ENCODE data around the gene MYL7.
"Not testable (repeated sequence)": the region's sequence is repeated elsewhere in the genome, so short reads cannot be mapped to it uniquely, and the experiment has no call there.

The MYL7 gene

DNA sequence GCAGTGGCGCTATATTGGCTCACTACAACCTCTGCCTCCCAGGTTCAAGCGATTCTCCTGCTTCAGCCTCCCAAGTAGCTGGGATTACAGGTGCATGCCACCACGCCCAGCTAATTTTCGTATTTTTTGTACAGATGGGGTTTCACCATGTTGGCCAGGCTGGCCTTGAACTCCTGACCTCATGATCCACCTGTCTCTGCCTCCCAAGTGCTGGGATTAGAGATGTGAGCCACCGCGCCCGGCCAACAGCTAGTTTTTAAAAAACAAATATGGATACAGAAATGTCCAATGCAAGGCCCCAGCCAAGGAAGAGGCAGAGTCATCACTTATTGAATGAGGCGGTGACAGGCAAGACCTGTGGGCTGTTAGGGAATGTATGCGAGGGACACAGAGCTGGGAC, 30.8 kb upstream of the MYL7 start:
- not testable (repeated sequence) for DNase-seq (ENCODE audit: low read depth in 2 of 2)

DNA sequence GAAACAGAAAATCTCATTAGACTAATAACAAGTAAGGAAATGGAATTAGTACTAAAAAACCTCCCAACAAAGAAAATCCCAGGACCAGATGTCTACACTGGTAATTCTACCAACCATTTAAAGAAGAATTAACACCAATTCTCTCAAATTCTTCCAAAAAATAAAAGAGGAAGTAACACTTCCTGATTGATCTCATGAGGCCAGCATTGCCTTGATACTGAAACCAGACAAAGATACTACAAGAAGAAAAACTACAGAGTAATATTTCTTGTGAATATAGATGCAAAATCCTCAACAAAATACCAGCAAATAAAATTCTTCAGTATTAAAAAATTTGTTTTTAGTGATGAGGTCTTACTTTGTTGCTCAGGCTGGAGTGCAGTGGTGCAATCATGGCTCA, 26.8 kb upstream of the MYL7 start:
- no peak for DNase-seq (ENCODE audit: low read depth in 2 of 2)

DNA sequence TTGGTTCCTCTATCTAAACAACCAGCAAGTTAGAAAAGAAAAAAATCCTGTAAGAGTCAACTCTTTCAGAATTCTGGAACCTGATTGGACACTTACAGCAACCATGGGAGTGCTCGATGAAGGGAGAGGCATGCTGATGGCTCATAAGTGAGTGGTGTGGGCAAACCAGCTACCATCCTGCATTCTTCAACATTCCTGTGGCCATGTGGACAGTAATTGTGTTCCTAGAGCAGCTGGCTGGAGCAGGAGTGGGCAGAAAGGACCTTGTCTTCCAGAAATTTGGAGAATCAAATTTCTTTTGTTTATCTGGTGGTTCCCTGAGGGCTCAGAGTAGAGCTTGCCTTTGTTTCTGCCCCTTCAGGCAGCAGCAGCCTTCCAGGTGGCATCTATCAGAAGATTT, 22.5 kb upstream of the MYL7 start:
- DNase-seq (ENCODE audit: low read depth in 2 of 2) = no peak

DNA sequence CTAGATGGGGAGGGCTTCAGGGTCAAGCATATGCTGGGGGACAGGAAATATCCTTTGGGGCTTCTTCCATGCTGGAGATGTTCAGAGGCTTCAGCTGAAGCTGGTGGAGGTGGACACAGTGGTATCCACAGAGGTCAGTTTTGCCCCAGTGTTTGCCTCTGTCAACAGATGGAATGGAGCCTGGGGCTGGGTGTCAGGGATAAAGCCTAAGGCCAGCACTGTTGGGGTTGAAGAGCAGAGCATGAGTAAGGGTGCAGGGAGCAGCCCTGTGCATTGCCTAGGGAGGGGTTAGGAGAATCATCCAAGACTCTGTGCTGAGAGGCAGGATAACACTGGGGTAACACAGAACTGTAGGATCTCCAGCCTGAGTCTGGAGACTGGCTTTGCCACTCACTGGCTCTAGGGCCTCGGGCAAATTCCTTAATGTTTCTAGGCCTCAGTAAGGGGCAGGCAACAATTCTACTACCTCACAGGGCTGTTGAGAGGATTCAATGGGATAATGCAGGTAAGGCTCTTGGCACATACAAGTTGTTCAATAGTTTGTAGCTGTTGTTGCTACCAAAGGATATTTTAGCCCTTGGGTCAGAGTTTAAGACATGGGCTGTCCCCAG, 21.8 kb upstream of the MYL7 start:
- DNase-seq (ENCODE audit: low read depth in 2 of 2) = no peak

DNA sequence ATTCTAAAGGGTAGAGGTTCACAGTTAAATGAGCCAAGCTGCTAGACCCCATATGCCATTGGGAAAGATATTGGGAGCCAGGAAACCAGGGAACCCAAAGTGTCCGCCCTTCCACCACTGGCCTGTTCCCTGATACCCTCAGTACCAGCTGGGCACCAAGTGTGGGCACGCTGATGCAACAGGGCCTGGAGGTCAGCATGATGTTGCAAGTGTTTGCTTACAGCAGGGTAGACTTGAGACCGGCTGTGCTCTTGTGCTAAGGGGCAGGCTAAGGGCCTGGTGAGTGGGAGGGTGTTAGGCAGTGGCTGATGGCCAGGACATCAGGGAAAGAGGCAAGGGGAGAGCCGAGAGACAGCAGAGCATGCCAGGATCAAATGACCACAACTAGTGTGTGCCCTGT, 21.0 kb upstream of the MYL7 start:
- DNase-seq (ENCODE audit: low read depth in 2 of 2) = no peak

DNA sequence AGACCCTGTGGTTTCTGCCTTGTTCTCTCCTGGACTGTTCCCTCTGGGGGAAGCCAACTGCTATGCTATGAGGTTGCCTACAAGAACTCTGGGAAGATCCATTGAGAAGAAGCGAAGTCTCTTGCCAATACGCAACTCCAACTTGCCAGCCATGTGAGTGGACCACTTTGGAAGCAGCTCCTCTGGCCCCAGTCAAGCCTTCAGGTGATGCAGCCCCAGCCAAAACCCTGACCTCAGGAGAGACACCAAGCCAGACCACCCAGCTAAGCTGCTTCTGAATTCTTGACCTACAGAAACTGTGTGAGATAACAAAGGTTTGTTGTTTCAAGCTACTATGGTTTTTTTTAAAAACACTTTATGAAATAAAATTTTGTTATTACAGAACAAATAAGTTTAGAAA, 20.2 kb upstream of the MYL7 start:
- no peak for DNase-seq (ENCODE audit: low read depth in 2 of 2)

DNA sequence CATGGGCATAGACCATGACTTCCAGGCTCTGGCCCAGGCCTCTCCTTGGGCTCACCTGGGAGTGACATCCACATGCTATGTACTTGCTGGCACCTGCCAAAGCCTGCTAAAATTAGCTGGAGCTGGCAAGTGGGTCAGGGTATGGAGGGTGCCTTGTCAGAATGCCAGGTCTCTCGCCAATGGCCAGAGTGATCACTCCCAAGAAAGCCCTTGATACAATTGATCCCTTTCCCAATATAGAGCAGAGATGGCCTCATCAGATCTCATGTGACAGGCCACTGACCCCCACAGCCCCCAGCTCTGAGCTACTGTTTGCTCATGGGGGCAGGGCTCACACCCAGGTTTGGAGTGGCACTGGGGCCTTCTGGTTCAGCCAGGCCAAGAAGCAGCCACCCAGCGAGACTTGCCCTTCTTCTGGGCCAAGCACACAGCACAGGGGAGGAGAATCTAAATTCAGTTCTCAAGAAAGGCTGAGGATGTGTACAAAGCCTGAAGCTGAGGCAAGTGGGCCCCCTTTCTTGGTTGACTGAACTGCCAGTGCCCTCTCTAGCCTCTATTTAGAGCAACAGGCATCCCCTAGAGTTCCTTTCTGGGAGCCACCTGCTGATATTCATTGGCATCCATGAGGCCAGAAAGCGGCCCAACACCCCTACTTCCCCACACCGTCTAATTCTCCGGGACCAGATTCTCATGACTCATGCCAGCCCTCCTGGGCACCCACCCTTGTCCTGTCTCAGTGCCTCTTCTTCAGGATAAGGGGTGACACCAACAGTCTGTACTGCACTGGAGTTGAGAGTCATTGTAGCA, 18.9 kb upstream of the MYL7 start:
- DNase-seq (ENCODE audit: low read depth in 2 of 2) = no peak

DNA sequence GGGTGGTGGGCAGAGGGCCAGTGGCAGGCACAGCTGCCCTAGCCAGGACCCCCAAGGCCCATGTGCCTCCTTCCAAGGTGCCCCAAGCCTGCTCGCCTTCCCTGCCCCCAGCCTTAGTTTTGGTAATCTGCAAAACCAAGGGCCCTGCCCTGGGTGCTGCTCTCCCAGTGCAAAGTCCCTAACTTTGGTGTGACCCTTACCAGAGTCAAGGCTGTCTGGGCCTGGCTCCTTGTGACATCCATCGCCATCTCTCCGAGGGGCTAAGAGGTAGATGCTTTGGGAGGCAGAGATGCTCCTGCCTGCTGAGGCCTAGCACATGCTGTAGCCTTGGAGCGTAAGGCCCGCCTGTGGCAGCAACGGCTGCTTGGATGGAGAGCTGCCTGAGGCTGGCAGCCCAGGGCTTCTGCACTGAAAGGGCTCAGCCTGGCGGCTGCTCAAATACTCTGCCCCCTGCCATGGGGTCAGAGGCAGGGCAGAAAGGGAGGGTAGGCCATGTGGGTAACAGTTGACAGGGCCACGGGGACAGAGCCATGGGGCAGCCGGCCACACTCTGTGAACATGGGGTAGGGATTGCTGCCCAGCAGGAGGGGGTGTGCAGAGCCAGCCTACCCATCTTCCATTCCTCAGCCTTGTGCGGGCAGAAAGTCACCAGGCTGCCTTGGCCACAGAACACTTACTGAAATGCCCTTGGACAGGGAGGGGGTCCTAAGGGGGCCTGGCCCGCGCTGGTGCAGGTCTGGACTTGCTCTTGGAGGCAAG, 17.9 kb upstream of the MYL7 start:
- no peak for DNase-seq (ENCODE audit: low read depth in 2 of 2)

DNA sequence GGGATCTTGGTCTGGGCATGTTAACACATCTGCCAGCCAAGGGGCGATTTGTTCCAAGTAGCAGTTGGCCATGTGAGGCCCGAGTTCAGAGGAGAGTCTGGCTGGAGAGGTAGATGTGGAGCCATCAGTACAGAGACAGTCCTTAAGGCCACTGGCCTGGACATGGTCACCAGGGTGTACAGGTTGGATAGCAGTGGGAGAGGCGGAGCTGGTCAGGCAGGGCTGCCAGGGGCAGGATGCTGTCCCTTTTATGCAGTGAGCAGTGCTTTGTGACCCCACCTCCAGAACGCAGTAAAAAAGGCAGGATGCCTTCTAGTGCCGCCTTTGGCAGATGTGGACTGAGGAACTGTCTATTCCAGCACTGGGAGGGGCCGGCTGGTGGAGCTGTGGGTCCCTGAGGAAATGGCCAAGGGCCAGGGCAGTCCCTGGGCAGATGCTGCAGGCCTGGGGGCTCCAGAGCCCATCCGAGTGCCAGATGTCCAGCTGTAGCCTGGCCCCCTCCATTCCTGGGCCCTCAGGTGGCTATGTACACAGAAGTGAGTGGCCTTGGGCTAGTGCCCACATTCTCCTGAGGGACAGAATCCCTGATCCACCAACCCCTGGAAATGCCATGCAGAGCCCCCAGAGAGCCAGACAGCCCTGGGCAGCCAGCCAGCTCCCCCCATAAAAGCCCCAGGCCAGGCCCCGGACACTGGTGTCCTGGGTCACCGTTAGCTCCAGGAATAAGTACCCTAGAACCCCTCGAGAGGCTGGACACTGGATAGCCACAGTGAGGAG, 17.2 kb upstream of the MYL7 start:
- DNase-seq (ENCODE audit: low read depth in 2 of 2) = no peak

DNA sequence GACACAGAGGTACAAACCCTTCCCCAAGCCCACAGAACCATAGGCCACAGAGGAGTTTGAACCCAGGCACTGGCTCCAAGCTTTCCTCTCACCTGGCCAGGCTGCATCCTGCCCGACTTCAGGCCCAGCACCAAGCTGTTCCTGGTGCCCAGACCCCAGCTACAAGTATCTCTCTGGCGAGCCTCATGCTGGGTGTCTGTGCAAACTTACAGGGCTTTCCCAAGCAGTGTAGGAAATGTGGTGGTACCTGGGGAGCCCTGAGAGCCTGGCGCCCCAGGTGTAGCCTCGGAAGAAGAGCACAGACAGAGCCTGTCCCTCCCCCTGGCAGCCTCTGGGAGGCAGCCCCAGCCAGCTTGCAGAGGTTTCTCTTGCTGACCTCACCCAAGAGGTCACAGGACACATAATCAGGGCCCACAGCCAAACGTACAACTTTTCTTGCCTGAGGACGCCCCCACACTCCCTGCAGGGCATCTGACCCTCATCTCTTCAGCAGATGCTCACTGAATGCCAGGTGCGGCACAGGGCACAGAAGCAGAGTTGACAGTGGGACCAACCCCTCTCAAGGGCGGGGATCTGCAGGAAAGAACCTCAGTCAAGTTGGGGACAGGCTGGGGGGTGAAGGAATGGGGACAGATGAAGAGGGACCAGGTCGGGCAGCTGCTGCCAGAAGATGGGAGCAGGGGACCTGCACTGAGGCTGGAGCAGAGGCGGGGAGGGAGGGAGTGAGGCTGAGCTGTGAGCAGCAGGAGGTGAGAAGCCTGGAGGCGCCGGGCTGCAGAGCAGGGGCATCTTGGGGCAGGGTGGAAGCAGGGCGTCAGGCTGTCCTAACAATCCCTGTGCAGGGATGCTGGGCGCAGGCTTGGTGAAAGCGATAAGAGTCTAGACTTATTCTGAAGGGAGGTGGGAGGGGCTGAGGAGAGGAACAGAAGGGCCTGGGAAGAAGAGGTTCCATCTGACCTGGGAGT, 16.3 kb upstream of the MYL7 start:
- DNase-seq (ENCODE audit: low read depth in 2 of 2) = no peak

DNA sequence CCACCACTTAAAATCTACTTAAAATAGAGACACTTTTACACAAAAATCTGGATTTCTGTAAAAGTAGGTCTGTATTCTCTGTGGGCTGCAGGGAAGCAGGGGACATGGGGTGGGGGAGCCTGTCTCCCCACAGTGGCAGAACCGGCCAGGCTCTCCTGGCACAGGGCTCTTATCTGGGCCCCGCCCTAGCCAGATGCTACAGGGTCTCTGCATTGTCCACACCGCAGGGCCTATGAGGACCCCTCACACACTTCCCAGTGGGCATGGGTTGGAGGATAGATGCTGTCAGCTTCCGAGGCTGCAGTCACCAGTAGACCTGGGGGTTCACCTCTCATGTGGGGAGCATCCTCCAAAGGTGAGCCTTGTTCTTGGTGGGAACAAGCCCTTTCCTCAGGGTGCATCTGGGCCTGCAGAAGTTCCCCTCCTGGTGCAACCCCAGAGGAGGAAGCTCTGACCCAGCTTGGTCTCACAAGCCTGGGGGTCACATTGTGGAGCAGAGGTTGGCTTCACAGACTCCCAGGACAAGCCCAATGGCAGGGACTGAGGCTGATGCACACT, 15.4 kb upstream of the MYL7 start:
- no peak for DNase-seq (ENCODE audit: low read depth in 2 of 2)

DNA sequence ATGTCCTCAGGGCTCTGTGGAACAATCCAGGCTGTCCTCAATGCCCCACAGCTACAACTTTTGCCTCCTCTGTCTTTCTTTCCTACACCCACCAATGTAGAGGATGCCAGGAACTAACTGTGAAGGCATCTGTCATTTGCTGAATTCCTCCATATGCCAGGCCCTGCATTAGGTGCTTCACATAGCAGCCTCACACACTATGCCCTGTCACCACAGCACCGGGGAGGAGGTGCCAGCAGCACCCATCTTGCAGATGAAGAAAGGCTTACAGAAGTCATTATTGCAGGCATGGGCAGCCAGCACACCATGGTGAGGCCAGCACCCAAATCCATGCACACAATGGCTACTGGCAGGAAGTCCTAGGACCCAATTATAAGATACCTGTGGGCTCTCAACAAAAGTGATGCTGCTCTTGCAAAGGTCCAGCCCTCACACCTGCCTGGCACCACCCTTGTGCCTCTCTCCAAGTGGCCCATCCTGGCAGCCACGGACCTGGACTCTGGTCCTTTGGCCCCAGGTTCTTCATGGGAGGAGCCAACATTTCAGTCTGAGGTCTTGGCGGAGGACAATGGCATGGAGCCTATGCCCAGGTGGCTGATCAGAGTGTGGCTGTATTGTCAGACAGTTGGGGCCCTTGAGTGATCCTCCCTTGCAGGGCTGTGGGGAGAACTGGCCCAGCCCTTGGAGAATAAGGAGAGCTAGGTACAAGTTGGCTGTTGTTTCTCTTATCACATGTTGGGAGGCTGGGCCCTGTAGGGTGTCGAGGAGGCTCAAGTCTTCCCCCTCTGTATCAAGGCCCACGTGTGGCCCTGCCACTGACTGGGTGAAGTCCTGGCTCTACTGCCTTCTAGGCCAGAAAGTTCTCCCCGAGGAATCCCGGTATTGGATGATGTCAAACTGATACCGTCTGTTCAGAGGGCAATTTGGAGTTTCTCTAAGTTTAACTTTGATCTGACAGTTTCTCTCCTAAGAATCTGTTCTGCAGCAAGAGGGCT, 14.4 kb upstream of the MYL7 start:
- DNase-seq (ENCODE audit: low read depth in 2 of 2) = no peak

DNA sequence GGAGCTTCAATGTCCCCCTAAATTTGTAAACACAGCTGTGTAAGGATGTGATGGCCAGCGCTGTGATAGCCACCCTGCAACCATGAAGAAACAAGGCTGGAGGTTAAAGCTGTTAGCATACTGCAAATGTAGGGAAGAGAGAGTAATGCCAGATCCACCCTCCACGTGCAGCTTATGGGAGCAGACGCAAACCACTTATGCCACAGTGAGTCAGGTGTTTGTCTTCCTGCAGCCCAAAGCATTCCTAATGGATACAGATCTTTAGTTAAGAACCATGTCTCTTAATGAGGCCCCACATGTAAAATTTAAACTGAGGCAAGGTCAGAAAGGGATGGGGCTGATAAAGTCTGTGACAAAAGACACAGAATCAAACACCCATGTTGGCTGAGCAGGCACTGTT, 13.6 kb upstream of the MYL7 start:
- DNase-seq (ENCODE audit: low read depth in 2 of 2) = no peak

DNA sequence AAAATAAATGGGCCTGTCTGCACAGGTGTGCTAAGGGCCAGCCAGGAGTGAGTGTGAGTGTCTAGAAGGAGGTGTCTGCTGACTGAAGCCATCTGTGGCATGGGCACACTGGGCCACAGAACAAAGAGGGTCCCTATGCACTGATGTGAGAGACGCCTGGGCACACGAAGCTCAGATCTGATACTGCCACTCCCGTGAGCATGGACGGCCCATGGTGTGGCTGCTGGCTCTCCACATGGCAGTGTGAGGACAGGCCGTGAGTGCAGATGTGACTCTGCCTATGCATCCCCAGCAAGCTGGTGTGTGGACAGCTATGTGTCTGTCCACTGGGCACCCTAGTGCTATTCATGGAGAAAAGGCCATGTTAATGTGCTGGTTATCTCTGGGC, 12.8 kb upstream of the MYL7 start:
- no peak for DNase-seq (ENCODE audit: low read depth in 2 of 2)

DNA sequence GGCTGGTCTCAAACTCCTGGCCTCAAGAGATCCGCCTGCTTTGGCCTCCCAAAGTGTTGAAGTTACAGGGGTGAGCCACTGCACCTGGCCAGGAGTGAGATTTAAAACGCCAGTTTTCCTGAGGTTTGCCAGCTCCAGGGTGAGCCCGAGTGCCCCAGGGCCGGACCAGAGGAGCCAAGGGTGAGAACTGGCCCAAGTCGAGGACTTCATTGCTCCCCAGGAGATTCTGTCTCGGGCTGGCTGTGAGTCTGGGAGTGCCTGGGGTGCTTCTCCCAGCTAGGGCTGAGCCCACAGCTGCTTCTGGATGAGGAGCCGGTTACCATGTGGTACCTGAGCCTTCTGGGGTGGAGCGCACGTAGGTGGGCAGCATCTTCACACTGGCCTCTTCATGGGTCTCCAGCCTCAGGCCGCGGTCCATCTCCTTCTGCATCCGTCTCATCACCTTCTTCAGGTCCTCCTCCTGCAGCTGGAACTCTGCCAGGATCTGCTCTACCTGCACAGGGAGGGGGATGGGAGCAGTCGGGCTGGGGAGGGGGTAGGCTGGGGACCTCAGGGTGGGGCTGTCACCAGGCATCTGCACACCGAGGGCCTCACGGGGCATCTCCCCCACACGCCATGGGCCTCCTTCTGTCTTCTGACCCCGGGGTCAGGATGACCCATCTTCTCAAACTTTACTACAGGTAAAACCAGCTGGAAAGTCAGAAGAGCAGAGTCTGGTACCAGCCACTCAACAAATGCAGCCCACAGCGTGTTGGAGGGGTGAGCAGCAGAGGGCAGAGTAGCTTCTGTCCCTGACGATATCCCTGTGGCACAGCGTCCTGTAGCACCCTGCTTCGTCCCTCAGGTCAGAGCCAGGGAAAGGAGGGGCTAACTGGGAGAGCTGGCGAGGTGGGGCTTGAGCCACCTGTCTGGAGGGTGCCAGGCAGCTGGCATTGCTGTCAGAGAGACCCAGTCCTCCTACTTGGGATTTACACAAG, 12.1 kb upstream of the MYL7 start:
- no peak for DNase-seq (ENCODE audit: low read depth in 2 of 2)

DNA sequence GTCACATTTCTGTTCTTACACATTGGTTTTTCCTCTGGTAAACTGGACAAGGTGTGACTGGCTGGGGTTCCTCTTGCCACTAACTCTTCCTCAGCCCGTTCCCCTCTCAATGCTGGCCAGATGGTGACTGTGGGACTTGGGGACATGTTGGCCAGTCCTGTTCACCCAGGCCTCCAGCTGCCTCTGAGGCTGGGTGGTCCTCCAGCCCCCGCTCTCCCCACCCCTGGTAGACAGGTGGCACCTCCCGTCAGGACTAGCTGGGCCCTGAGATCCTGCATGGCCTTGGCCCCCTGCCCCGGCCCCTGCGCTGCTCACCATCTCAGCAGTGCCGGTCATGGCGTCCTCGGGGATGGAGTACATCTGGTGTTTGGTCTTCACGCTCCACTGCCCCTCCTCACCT, 10.8 kb upstream of the MYL7 start:
- DNase-seq (ENCODE audit: low read depth in 2 of 2) = no peak

DNA sequence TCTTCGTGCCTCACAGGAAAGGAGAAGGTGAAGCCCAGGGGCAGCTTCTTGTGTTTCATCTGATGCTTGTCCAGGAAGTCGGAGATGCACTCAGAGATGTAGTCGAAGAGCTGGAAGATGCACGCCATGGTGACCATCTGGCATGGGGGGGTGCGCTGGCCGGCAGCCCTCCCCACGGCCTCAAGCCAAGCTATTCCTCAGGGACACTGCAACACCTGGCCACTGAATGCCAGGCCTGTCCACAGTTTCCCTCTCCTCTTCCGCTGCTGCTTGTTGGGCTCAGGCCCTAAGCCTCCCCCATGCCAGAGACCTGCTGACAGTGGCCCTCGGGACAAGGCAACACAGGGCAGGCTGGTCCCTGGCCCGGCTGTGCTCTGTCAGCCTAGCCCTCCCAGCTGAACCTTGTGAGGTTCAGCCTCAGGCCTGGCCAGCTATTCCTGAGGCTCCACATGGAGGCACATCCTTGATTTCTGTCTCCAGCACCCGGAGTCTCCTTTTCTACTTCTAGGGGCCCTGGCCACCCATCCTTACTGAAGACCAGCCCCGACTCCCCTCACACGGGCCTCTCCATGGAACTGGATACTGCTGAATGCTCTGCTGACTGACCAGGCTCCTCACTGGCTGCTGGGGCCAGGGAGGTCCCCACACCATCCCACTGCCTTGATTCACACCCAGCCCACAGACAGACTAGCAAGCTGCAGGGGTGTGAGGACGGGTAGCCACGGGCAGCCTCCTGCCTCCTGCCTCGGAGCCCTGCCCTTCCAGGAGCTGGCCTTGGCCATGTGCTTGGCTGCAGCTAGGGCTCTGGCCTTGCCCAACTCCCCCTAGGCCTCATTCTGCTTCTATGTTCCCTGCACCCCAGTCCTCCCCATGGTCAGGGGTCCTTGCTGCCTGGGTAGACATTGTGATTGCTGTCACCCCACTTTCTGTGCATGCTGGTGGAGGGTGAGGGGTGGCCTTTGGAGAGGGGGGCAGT, 10.1 kb upstream of the MYL7 start:
- no peak for DNase-seq (ENCODE audit: low read depth in 2 of 2)

All from stimulated activated CD4-positive, alpha-beta T cell treated with anti-CD3 and anti-CD28 coated beads, Interleukin-15, amount 100 ng/mL, for 48 hours (primary cell).